ENCODE measurements around the gene LBHD2. TPM values are rescaled to one million over a fixed set of nuclear protein-coding genes. Genes with fewer than 3 reads are reported as not detected.

LBHD2 gene
- total RNA-seq, 1 experiment from 2014 or later, result not detected

DNA sequence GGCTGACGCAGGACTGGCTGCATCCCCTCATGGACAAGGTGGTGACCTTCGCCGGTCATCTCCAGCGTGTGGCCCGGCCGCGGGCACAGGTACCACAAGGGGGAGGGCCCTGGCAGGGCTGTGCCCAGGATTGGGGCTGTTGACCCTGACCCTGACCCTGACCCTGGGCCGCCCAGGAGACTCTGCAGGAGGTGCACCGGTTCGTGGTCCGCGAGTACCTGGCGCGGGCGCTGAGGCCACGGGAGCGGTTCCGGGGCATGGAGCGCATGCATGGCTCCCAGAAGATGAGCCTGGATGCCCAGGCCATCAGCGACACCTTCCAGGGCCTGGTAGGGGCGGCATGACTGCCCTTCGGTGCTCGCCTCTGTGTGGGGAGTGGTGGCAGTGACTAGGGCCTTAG is 23.4 kb downstream of the LBHD2 start (continued):
- TF ChIP-seq, protein P1, sequence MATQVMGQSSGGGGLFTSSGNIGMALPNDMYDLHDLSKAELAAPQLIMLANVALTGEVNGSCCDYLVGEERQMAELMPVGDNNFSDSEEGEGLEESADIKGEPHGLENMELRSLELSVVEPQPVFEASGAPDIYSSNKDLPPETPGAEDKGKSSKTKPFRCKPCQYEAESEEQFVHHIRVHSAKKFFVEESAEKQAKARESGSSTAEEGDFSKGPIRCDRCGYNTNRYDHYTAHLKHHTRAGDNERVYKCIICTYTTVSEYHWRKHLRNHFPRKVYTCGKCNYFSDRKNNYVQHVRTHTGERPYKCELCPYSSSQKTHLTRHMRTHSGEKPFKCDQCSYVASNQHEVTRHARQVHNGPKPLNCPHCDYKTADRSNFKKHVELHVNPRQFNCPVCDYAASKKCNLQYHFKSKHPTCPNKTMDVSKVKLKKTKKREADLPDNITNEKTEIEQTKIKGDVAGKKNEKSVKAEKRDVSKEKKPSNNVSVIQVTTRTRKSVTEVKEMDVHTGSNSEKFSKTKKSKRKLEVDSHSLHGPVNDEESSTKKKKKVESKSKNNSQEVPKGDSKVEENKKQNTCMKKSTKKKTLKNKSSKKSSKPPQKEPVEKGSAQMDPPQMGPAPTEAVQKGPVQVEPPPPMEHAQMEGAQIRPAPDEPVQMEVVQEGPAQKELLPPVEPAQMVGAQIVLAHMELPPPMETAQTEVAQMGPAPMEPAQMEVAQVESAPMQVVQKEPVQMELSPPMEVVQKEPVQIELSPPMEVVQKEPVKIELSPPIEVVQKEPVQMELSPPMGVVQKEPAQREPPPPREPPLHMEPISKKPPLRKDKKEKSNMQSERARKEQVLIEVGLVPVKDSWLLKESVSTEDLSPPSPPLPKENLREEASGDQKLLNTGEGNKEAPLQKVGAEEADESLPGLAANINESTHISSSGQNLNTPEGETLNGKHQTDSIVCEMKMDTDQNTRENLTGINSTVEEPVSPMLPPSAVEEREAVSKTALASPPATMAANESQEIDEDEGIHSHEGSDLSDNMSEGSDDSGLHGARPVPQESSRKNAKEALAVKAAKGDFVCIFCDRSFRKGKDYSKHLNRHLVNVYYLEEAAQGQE (IDR thresholded peaks at IDR 0.05; ENCODE audit: low read depth), result no peak
- TF ChIP-seq EZH2phosphoT487 (IDR thresholded peaks at IDR 0.05; ENCODE audit: borderline replicate concordance) (no peak), TCF7L2 (IDR thresholded peaks at IDR 0.05; ENCODE audit: borderline replicate concordance, extremely low read depth, insufficient read depth, insufficient read length) (no peak), MAX (IDR thresholded peaks at IDR 0.05) (no peak), SRF (IDR thresholded peaks at IDR 0.05; ENCODE audit: low read depth) (no peak), SP1 (IDR thresholded peaks at IDR 0.05; ENCODE audit: low read depth) (no peak), JUND (IDR thresholded peaks at IDR 0.05) (no peak), CEBPB (IDR thresholded peaks at IDR 0.05; ENCODE audit: low read depth) (no peak), ATF3 (IDR thresholded peaks at IDR 0.05) (no peak), ELF1 (IDR thresholded peaks at IDR 0.05; ENCODE audit: borderline replicate concordance, low read depth) (no peak), ZNF274 (IDR thresholded peaks at IDR 0.05; ENCODE audit: low read depth, low read length) (no peak), EGR1 (IDR thresholded peaks at IDR 0.05; ENCODE audit: low read depth) (no peak)
